ENCODE results near the gene CKAP5. TPM values are rescaled to one million over a fixed set of nuclear protein-coding genes. Genes with fewer than 3 reads are reported as not detected.

The CKAP5 gene
- total RNA-seq, 1 experiment from 2014 or later, result 166 TPM

- RAD21 ChIA-PET (ENCODE audit: low non-redundant PET in 1 of 2, low total read pairs in 2 of 2, uncharacterized antibody in 2 of 2, unreplicated experiment in 2 of 2), result no interaction called here
- Histone ChIP-seq H4K20me1 (ENCODE audit: insufficient read depth) (no peaks in the 10 kb centered on the region), H3K27ac (ENCODE audit: low read depth, low read length) (no peak overlapping the region), H3K9ac (ENCODE audit: low read length) (no peak overlapping the region), H3K36me3 (ENCODE audit: control insufficient read depth in 1 of 2, insufficient read depth in 2 of 2, low read length in 2 of 2) (no peaks in the 10 kb centered on the region), H3K27me3 (ENCODE audit: insufficient read depth, low read length) (no peaks in the 10 kb centered on the region), H3K79me2 (ENCODE audit: insufficient read depth, low read length) (no peaks in the 10 kb centered on the region), H3K4me2 (ENCODE audit: low read length) (no peak overlapping the region), H3K9me2 (ENCODE audit: insufficient read depth) (no peaks in the 10 kb centered on the region), H3K9me3 (ENCODE audit: control insufficient read depth in 1 of 2, insufficient read depth in 1 of 2, low read depth in 1 of 2, low read length in 2 of 2) (no peaks in the 10 kb centered on the region), H2AFZ (ENCODE audit: low read depth, low read length, poor library complexity, severe bottlenecking) (no peak overlapping the region), H3K4me3 (replicated peaks in 1 of 2; ENCODE audit: low read depth in 1 of 2, low read length in 2 of 2) (no peak overlapping the region), H3K4me1 (ENCODE audit: control insufficient read depth in 1 of 2, insufficient read depth in 2 of 2, low read length in 2 of 2) (no peaks in the 10 kb centered on the region)
- POLR2A ChIA-PET, result no interaction called here
- intact Hi-C loops (cut with micrococcal nuclease), result no loop called here
- DNase-seq (ENCODE audit: low read depth, low spot score) (no peak), ATAC-seq (no peak)
- TF ChIP-seq FOSL1 (IDR thresholded peaks at IDR 0.05; ENCODE audit: low read depth), result no peak
- TF ChIP-seq REST (IDR thresholded peaks at IDR 0.05; ENCODE audit: low read depth), result no peak
- TF ChIP-seq EZH2phosphoT487 (IDR thresholded peaks at IDR 0.05; ENCODE audit: borderline replicate concordance), result no peak
- no peak for TF ChIP-seq SIN3A (IDR thresholded peaks at IDR 0.05; ENCODE audit: low read depth)
- no peak for TF ChIP-seq ZNF274 (IDR thresholded peaks at IDR 0.05; ENCODE audit: low read depth, low read length)
- TF ChIP-seq CEBPB (IDR thresholded peaks at IDR 0.05; ENCODE audit: low read depth), result no peak
- no peak for TF ChIP-seq RAD21 (IDR thresholded peaks at IDR 0.05; ENCODE audit: low read depth)
- TF ChIP-seq TCF7L2 (IDR thresholded peaks at IDR 0.05; ENCODE audit: borderline replicate concordance, extremely low read depth, insufficient read depth, insufficient read length), result no peak
- TF ChIP-seq POLR2AphosphoS5 (IDR thresholded peaks at IDR 0.05; ENCODE audit: low read depth, low read length), result no peak
- no peak for TF ChIP-seq ZFX (IDR thresholded peaks at IDR 0.05)
- BruUV-seq (replicated peaks), result no TSS peak
- CTCF ChIA-PET, result no interaction called here
Measured at GRCh38 chr11:46724088-46724487, 122.0 kb downstream of the CKAP5 start.
